A673 (cell line): ENCODE results near the gene PLCG1. TPM values are rescaled to one million over a fixed set of nuclear protein-coding genes. Genes with fewer than 3 reads are reported as not detected.

ENCODE experiments used
- BruUV-seq: library from RNA; stranded (reverse); fragments of 400-500 nt; replicated peaks from 2 replicates; lab custom pipeline; 2021; lab: Mats Ljungman, UMichigan
- CTCF ChIA-PET: fragments of 300-600 bp; sonication (Branson Sonifier 250); formaldehyde crosslinking; loops from one replicate; lab custom pipeline; 2022; ENCODE audit warnings: antibody characterized with exemption; lab: Charles Lee
- POLR2A ChIA-PET: fragments of 300-600 bp; sonication (Branson Sonifier 250); formaldehyde crosslinking; loops from one replicate; lab custom pipeline; 2022; ENCODE audit warnings: antibody characterized with exemption; ENCODE audit not compliant: low non-redundant PET; lab: Charles Lee
- DNase-seq: peaks from one replicate; pipeline ENCODE4 v3.0.0-alpha.2; 2015; ENCODE audit warnings: low spot score
- H3K27ac ChIP-seq: fragments of 200-600 bp; sonication (generic); 2 replicates; pipeline ENCODE4 v1.5.1; 2016; ENCODE audit warnings: mixed run types, low read depth, mild to moderate bottlenecking, mixed read lengths, antibody characterized with exemption, low read length; ENCODE audit not compliant: poor library complexity, severe bottlenecking
- H3K27me3 ChIP-seq: fragments of 200-600 bp; sonication (generic); replicated peaks from 2 replicates; pipeline ENCODE4 v1.6.1; 2017; ENCODE audit warnings: mixed run types, low read depth, mild to moderate bottlenecking, mixed read lengths, antibody characterized with exemption, low read length; ENCODE audit not compliant: insufficient read depth, poor library complexity
- H3K36me3 ChIP-seq: fragments of 200-600 bp; sonication (generic); 2 replicates; pipeline ENCODE4 v1.6.1; 2016; ENCODE audit warnings: mixed run types, mild to moderate bottlenecking, mixed read lengths, antibody characterized with exemption, low read length; ENCODE audit not compliant: insufficient read depth, poor library complexity, severe bottlenecking
- H3K4me1 ChIP-seq: fragments of 200-600 bp; sonication (generic); 2 replicates; pipeline ENCODE4 v1.6.1; 2017; ENCODE audit warnings: mixed run types, mild to moderate bottlenecking, mixed read lengths, antibody characterized with exemption, low read length; ENCODE audit not compliant: insufficient read depth, poor library complexity, severe bottlenecking
- H3K4me3 ChIP-seq: fragments of 200-600 bp; sonication (generic); 2 replicates; pipeline ENCODE4 v1.5.1; 2016; ENCODE audit warnings: low read depth, mixed run types, mild to moderate bottlenecking, mixed read lengths, low read length; ENCODE audit not compliant: poor library complexity, severe bottlenecking
- H3K9me3 ChIP-seq: fragments of 200-600 bp; sonication (generic); 2 replicates; pipeline ENCODE4 v1.6.1; 2016; ENCODE audit warnings: mixed run types, low read depth, mild to moderate bottlenecking, mixed read lengths, antibody characterized with exemption, low read length; ENCODE audit not compliant: poor library complexity, severe bottlenecking
- EZH2 ChIP-seq: fragments of 200-600 bp; sonication (generic); IDR thresholded peaks from 2 replicates; pipeline ENCODE4 v1.6.1; 2017; ENCODE audit warnings: borderline replicate concordance, low read depth, mild to moderate bottlenecking, mixed read lengths, antibody characterized with exemption, low read length; ENCODE audit not compliant: poor library complexity, severe bottlenecking
- intact Hi-C: fragments of 100-400 bp; cut with micrococcal nuclease; formaldehyde crosslinking; loops from one replicate; pipeline ENCODE4 v1.10.0; 2022; ENCODE audit not compliant: unreplicated experiment
- total RNA-seq: library from RNA; stranded (reverse); gene quantifications from 2 replicates; pipeline ENCODE4 v1.2.3, GENCODE V29; 2021
- TF ChIP-seq, protein P1 (sequence below): fragments of 300-800, 200-600 bp; sonication (generic); conservative IDR thresholded peaks from 2 replicates; pipeline ENCODE4 v1.5.1; 2017; ENCODE audit warnings: low read depth, mild to moderate bottlenecking, antibody characterized with exemption, low read length, moderate library complexity, mixed read lengths

The PLCG1 gene
- total RNA-seq, 1 experiment from 2014 or later: 146 TPM

DNA sequence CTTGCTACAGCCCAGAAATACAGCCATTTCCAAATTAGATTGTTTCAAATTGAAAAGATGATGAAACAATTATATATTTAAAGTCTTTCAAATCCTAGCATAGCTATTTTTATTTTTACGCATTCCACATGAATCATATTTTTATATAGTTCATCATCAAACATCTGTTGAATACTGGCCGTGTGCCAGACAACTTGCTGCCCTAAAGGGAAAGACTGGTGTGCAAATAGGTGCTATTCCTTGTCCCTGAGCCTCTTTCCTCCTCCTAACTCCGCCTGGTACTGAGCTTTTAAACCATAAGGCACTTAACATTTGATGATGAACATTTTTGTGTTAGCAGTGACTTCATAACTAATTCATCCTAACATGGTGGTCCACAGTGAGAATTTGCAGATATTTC is 18.7 kb upstream of the PLCG1 start:
- Histone ChIP-seq H3K4me1 (no peaks in the 10 kb centered on the region), H3K4me3 (no peak overlapping the region), H3K27me3 (no peaks in the 10 kb centered on the region), H3K27ac (no peak overlapping the region), H3K36me3 (peaks cover 93% of the 10 kb centered on the region), H3K9me3 (no peaks in the 10 kb centered on the region)
- intact Hi-C loops: no loop called here
- ChIA-PET POLR2A (no interaction called here), CTCF (no interaction called here)
- BruUV-seq: no TSS peak
- DNase-seq: no peak
- TF ChIP-seq, protein P1, sequence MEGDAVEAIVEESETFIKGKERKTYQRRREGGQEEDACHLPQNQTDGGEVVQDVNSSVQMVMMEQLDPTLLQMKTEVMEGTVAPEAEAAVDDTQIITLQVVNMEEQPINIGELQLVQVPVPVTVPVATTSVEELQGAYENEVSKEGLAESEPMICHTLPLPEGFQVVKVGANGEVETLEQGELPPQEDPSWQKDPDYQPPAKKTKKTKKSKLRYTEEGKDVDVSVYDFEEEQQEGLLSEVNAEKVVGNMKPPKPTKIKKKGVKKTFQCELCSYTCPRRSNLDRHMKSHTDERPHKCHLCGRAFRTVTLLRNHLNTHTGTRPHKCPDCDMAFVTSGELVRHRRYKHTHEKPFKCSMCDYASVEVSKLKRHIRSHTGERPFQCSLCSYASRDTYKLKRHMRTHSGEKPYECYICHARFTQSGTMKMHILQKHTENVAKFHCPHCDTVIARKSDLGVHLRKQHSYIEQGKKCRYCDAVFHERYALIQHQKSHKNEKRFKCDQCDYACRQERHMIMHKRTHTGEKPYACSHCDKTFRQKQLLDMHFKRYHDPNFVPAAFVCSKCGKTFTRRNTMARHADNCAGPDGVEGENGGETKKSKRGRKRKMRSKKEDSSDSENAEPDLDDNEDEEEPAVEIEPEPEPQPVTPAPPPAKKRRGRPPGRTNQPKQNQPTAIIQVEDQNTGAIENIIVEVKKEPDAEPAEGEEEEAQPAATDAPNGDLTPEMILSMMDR: no peak
- no peak for TF ChIP-seq EZH2

DNA sequence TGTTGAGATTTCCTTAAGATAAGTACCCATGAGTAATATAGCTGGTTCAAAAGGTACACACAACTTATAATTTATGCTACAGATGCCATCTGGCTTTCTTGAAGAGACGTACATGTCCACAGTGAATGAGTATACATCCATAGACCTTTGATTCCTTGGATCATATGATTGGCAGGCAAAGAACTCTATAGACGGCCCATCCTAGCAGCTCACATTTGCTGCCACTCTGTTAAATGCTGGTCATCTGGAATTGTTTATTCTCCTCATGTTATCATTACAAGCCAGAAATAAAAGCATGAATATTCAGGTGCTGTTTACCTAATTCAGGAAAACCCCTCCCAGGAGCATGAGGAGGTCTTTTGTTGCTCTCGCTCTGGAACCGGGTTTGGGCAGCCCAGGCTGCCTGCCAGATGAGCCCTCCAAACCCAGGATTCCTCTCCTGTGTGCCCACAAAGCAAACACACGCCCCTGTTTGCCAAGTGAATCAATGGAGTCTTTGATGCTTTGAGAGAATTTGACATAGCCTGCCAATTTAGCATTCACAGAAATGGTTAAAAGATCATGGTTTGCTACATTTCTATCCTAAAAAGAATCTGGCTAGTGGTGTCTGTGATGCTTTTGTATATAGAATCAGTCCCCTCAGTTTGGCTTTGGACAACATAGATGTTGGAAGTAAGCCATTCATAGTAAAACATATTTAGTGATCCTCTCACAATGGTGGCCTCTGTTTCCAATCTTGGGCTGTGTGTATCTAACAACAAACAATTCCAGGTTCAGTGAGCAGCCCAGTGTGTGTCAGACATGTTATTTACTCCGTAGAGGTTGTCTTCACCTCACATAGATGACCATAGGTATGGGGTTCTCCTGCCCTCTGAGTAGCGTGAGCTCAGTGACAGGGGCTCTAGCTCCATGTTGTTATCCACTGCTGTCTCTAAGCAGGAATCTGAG is 17.5 kb upstream of the PLCG1 start:
- intact Hi-C loops: no loop called here
- Histone ChIP-seq H3K36me3 (peaks cover 88% of the 10 kb centered on the region), H3K4me1 (no peaks in the 10 kb centered on the region), H3K27ac (no peak overlapping the region), H3K9me3 (no peaks in the 10 kb centered on the region), H3K27me3 (no peaks in the 10 kb centered on the region), H3K4me3 (no peak overlapping the region)
- no peak for TF ChIP-seq EZH2
- TF ChIP-seq, protein P1: no peak
- BruUV-seq: no TSS peak
- POLR2A ChIA-PET: no interaction called here
- CTCF ChIA-PET: no interaction called here
- DNase-seq: no peak

DNA sequence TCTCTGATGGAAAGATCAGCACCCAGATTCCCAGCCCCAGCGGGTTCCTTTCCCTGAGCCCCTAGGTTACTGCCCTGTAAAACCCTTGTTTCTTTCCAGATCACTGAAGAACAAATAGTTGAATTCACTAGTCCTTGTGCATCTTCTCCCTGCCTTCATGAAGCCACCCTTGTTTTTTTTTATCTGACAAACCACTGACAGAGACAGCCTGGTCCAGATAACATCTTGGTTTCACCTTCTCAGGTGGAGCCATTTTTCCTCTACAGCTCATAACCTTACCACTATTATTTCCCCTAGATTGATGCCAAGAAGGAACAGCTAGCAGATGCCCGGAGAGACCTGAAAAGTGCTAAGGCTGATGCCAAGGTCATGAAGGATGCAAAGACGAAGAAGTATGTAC is 15.9 kb upstream of the PLCG1 start:
- no TSS peak for BruUV-seq
- ChIA-PET POLR2A (no interaction called here), CTCF (interaction anchor here (1.2 kb wide), 1 partner anchor 131 kb away, joined by 3 read pairs; no protein-coding TSS in a partner anchor)
- no peak for TF ChIP-seq EZH2
- TF ChIP-seq, protein P1: no peak
- no peak for DNase-seq
- no peaks in the 10 kb centered on the region for H3K27me3 ChIP-seq
- no peak overlapping the region for H3K27ac ChIP-seq
- no peaks in the 10 kb centered on the region for H3K9me3 ChIP-seq
- peaks cover 87% of the 10 kb centered on the region for H3K36me3 ChIP-seq
- intact Hi-C loops: no loop called here
- H3K4me1 ChIP-seq: no peaks in the 10 kb centered on the region
- no peak overlapping the region for H3K4me3 ChIP-seq
